Measurements from ENCODE around the gene C3orf18. TPM values are rescaled to one million over a fixed set of nuclear protein-coding genes. Genes with fewer than 3 reads are reported as not detected.

C3orf18 gene
- total and polyA plus RNA-seq, 10 of the 15 experiments (the other 5 are each of a cell fraction or from before 2014, with no cell fraction given) = 0.06 to 3.2 (median 0.66) TPM

DNA sequence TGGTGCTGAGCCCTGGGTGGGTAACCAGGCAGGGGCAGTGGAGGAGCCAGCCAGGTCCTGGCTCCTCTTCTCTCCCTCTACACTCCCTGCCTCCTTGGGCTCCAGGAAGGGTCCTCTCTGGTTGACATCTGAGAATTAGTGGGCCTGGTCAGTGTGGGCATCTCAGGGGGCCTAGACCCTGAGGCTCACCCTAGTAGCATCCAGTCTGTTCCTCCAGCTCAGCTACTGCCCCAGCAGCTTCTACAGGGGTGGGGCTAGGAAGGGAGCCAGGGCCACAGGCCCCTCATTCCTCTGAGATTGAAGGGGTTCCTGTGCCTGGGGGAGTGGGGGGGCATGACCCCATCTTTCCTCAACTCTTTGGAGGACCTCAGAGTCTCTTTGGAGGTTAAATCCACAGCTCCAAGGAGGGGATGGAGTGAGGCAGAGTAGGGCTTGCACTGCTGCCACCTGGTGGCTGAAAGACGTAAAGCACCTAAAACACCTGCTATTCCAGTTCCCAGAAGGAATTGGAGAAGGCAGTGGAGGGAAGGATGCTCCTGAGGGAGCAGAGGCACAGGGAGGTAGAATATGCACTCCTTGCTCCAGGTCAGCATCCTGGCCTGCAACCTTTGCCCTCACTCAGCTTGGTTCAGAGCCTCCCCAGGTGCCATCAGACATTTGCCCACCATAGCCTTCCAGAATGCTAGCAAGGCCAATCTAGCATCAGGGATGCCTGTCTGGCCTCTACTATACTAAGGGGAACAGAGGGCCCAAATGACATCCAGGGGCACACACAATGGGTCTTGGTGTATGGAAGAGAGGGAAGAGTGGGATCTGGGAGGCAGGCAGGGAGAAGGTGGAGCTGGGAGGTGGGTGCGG, 25.1 kb downstream of the C3orf18 start:
- no TSS peak for BruUV-seq (replicated peaks)
- ATAC-seq (peak; percentile 87), FAIRE-seq (peak; percentile 75), DNase-seq (ENCODE audit: low read depth, low spot score) (no peak)
- Histone ChIP-seq H3K4me3 (no peak overlapping the region), H3K4me2 (ENCODE audit: control insufficient read depth, insufficient read depth) (no peak overlapping the region), H3K79me2 (ENCODE audit: control insufficient read depth, insufficient read depth, low read length) (no peaks in the 10 kb centered on the region), H3K27ac (ENCODE audit: control insufficient read depth, insufficient read depth) (no peak overlapping the region), H3K9ac (ENCODE audit: control insufficient read depth, insufficient read depth, low read length) (no peak overlapping the region), H4K20me1 (ENCODE audit: control insufficient read depth, insufficient read depth) (no peaks in the 10 kb centered on the region), H3K27me3 (replicated peaks in 1 of 2; ENCODE audit: control insufficient read depth in 2 of 2, insufficient read depth in 2 of 2, low read length in 1 of 2) (peaks cover 3 to 5% of the 10 kb centered on the region in 2 experiments; a peak in 3 of 4 replicates), H3K4me1 (ENCODE audit: control insufficient read depth, insufficient read depth, low read length) (no peaks in the 10 kb centered on the region), H3K36me3 (ENCODE audit: control insufficient read depth in 2 of 2, insufficient read depth in 2 of 2, low read length in 1 of 2) (no peaks in the 10 kb centered on the region), H2AFZ (ENCODE audit: control insufficient read depth, low read depth, low read length) (no peak overlapping the region), H3K9me3 (replicated peaks; ENCODE audit: control insufficient read depth, insufficient read depth, low read length) (no peaks in the 10 kb centered on the region)
- WGBS (ENCODE audit: insufficient coverage, insufficient replicate concordance, low lambda C conversion rate, missing lambda C conversion rate) = 50% methylated on average over 2 of the region's 2 CpGs
- no peak for TF ChIP-seq BMI1 (IDR thresholded peaks at IDR 0.05; ENCODE audit: borderline replicate concordance)
- 0 out of 2 replicates have a peak, but pooled peaks have one; percentile 43 for TF ChIP-seq EED (IDR thresholded peaks at IDR 0.05; ENCODE audit: low read depth)
- TF ChIP-seq YBX1 (IDR thresholded peaks at IDR 0.05) = no peak
- TF ChIP-seq IKZF1 (conservative IDR thresholded peaks at IDR 0.05) = peak; percentile 48
- TF ChIP-seq SMC3 (IDR thresholded peaks at IDR 0.05; ENCODE audit: borderline replicate concordance, low read length) = peak; percentile 82
- TF ChIP-seq, protein P1, sequence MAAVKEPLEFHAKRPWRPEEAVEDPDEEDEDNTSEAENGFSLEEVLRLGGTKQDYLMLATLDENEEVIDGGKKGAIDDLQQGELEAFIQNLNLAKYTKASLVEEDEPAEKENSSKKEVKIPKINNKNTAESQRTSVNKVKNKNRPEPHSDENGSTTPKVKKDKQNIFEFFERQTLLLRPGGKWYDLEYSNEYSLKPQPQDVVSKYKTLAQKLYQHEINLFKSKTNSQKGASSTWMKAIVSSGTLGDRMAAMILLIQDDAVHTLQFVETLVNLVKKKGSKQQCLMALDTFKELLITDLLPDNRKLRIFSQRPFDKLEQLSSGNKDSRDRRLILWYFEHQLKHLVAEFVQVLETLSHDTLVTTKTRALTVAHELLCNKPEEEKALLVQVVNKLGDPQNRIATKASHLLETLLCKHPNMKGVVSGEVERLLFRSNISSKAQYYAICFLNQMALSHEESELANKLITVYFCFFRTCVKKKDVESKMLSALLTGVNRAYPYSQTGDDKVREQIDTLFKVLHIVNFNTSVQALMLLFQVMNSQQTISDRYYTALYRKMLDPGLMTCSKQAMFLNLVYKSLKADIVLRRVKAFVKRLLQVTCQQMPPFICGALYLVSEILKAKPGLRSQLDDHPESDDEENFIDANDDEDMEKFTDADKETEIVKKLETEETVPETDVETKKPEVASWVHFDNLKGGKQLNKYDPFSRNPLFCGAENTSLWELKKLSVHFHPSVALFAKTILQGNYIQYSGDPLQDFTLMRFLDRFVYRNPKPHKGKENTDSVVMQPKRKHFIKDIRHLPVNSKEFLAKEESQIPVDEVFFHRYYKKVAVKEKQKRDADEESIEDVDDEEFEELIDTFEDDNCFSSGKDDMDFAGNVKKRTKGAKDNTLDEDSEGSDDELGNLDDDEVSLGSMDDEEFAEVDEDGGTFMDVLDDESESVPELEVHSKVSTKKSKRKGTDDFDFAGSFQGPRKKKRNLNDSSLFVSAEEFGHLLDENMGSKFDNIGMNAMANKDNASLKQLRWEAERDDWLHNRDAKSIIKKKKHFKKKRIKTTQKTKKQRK (IDR thresholded peaks at IDR 0.05; ENCODE audit: low read depth, low read length) = no peak
- TF ChIP-seq CTCF (IDR thresholded peaks at IDR 0.05 in 2 of 3, conservative IDR thresholded peaks at IDR 0.05 in 1 of 3; ENCODE audit: control insufficient read depth in 2 of 3, extremely low read depth in 1 of 3, insufficient read depth in 1 of 3, low read depth in 3 of 3, low read length in 3 of 3) = peak; percentile 86 to 90 (median 86)
- TF ChIP-seq IRF4 (IDR thresholded peaks at IDR 0.05; ENCODE audit: low read depth, low read length) = no peak
- TF ChIP-seq RAD21 (IDR thresholded peaks at IDR 0.05; ENCODE audit: insufficient read depth, low read depth, low read length) = peak; percentile 54
- no peak for TF ChIP-seq TAF1 (IDR thresholded peaks at IDR 0.05; ENCODE audit: borderline replicate concordance, low read depth, low read length)
- no peak for TF ChIP-seq ASH2L (IDR thresholded peaks at IDR 0.05; ENCODE audit: borderline replicate concordance, low read depth)
- SMC1A ChIA-PET (ENCODE audit: uncharacterized antibody, unreplicated experiment) = interaction anchor here (0.7 to 1.9 kb wide), 4 partner anchors 18 to 194 kb away, joined by 3 to 16 read pairs (median 6); partner anchors contain the start of gene CISH
- POLR2A ChIA-PET = interaction anchor here (0.6 to 0.8 kb wide), 2 partner anchors 27 to 47 kb away, joined by 3 read pairs; partner anchors contain the start of gene HEMK1
- in situ Hi-C loops (cut with MboI) = no loop called here
- RAD21 ChIA-PET (ENCODE audit: unreplicated experiment) = interaction anchor here (1.0 to 1.7 kb wide), 6 partner anchors 25 to 195 kb away, joined by 3 to 13 read pairs (median 5); partner anchors contain the start of genes CYB561D2 and NPRL2
- CTCF ChIA-PET = interaction anchor here (0.6 to 4.9 kb wide), 32 partner anchors 8 to 243 kb away, joined by 3 to 65 read pairs (median 4); partner anchors contain the start of genes C3orf18, CISH, CYB561D2 and HEMK1
- intact Hi-C loops (cut with micrococcal nuclease; ENCODE audit: unreplicated experiment) = loop anchor here (1.0 to 2.0 kb wide), 3 partner anchors 24 to 196 kb away; no protein-coding TSS in a partner anchor
